GM21576 (cell line): ENCODE results near the gene PKDREJ.
A peak's percentile ranks its signal among the peaks of the same experiment; 100 is the strongest.

Experiments used
- ATAC-seq: cut with Tn5 transposase; IDR thresholded peaks from one replicate; pipeline ENCODE4 v1.9.1; 2021; ENCODE audit warnings: mild to moderate bottlenecking, moderate library complexity; ENCODE audit not compliant: unreplicated experiment

PKDREJ gene

DNA sequence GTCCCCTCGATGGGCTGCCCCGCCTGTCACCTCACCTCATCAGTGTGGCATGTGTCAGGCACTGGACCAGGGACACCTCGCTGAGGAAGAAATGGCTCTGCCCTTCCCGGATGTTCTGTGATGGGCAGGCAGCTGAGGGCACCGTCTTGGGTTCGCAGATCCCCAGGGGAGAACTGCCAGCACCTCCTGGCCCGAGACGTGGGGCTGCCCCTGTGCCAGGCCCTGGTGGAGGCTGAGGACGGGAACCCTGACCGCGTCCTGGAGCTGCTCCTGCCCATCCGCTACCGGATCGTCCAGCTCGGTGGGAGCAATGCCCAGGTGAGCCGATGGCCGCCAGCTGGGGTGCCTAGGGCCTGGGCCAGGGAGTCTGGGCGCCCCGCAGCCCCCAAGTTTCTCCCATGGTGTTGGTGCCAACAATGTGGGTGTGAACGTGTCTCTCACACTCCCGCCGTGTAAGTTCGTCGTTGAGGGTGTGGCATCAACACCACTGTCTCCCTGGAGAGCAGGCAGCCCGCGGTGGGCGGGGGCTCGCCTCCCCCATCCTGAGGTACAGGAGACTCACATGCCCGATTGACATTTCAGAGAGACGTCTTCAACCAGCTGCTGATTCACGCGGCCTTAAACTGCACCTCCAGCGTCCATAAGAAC lies 26.2 kb upstream of the PKDREJ start:
- no peak for ATAC-seq

DNA sequence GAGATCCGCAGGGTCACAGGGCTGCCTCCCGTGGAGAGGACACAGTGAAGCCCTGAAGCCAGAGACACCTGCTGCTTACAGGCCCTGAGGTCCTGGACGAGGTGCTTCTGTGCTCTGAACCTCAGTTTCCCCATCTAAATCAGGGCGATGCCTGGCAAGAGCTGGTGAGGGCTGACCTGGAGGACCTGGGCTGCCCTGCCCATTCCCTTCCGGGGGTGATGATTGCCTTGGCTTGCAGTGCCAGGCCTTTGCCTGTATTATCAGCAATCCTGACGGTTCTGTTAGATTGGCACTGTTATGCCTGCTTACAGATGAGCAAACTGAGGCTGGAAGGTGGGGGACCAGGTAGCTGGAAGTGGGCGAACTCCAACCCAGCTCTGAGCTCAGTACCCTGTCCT lies 25.7 kb upstream of the PKDREJ start:
- no peak for ATAC-seq

DNA sequence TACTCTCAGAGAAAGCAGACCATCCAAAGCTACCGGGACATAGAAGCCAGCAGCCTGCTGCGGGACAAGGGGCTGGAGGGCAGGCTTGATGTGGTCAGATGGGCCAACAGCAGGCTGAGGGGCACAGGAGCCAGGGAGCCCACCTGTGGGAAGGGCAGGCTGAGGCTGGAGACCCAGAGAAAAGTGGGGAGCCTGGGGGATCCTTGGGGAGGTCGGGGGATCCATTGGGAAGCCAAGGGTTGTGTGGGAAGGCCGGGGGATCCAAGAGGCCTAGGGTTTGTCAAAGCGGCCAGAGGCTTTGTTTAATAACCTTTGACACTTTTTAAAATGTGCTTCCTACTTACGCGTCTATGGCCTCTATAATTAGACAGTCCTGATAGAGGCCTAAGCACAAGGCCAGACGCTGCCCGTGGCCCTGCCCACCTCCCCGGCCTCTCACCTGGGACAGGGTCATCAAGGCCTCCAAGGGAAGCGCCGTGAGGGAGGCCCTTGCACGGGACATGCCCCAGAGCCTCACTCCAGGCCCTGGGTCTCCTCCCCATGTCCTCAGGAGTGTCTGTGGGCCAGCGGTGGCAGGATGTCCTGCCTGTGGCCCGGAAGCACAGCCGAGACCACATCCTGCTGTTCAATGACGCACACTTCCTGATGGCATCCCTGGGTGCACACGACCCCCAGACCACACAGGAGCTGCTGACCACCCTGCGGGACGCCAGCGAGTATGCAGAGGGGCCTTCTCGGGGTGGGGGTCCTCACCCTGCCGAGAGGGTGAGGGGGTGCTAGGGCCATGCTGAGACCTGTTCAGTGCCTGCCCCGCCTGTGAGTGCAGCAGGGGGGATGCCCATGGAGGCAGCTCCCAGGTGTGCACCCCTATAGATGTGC lies 25.0 kb upstream of the PKDREJ start:
- ATAC-seq, result peak; percentile 59

DNA sequence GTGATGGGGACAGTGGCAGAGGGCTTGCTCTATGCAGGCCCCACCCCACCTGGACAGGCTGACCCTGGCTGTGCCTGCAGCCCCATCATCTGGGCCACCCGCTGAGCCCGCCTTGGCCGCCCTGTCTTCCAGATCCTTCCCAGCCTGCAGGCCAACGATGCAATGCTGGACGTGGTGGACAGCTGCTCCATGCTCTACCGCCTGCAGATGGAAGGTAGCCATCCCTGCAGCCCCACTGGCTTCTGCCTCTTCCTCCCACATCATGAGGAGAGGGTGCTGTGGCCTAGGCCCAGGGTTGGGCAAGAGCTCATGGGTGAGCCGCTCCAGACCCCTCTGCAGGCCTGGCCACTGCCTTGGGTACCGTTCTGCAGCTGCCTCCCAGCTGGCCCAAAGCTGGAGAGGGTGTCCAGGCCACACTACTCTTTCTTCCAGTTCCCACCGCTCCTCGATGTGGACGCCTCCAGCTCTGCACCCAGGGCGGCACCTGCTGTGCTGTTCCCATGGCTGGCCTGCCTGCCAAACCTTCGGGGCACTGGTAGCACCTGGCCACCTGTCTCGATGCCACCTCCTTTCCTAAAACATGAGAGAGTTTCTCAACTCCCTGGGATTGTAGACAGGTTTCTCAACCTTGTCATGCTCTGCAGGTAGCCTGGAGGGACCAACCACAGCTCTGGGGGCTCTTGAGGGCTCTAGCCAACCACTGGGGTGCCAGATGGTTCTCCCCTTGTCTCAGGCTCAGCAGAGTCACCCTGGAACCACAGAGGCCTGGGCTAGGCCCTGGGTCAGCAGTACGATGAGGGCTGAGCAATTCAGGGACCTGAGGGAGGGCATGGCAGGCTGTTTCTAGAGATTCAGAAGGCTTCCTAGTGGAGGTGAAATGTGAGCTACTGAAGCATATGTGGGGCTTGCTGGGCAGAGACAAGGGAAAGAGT lies 24.1 kb upstream of the PKDREJ start:
- no peak for ATAC-seq

DNA sequence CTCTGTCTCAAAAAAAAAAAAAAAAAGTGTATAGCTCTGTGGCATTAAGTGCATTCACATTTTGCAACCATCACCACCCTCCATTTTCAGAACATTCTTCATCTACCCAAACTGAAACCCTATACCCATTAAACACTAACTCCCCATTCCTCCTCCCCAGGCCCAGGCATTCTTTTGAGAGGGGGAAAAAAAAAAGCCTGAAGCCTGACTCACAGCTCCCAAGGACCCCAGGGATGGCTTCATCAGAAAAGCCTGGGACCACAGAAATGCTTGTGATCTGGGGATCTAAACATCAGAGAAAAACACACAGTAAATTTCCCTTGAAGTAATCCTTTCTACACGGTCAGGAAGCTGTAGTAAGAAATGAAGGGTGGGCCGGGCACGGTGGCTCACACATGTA lies 22.9 kb upstream of the PKDREJ start:
- ATAC-seq, result no peak

DNA sequence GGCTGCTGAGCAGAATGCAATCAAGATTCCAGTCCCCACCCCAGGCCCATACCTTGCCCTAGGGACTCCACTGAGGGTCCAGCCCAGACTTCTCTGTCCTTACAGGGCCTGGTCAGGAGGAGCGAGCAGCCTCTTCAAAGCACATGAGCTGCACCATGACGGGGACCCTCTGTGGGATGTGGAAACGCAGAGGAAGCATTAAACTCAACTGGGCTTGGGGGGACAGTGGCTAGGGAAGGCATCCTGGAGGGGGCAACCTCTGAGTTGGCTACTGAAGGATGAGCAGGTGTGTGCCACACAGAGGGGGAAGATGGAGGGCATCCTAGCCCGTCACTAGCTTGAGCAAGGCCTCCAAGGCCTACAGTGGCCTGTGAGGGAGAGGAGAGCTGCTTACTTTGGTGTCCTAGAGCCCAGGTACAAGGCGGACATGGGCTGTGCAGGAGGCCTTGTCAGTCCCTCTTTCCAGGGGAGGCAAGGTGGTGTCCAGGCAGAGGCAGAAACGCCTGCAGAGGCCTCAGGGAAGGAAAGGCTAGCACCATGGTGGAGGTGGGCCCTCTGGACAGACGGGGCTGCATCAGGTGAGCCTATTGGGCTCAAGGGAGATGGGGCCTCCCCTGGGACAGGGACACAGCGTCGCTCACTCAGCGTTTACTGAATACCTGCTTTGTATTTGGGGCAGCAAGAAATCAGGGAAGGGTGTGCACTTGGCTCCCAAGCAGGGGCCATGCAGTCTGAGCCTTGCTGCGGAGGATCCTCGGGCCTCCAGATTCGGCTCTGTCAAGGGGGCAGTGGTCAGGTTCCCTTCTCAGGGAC lies 18.9 kb upstream of the PKDREJ start:
- no peak for ATAC-seq

DNA sequence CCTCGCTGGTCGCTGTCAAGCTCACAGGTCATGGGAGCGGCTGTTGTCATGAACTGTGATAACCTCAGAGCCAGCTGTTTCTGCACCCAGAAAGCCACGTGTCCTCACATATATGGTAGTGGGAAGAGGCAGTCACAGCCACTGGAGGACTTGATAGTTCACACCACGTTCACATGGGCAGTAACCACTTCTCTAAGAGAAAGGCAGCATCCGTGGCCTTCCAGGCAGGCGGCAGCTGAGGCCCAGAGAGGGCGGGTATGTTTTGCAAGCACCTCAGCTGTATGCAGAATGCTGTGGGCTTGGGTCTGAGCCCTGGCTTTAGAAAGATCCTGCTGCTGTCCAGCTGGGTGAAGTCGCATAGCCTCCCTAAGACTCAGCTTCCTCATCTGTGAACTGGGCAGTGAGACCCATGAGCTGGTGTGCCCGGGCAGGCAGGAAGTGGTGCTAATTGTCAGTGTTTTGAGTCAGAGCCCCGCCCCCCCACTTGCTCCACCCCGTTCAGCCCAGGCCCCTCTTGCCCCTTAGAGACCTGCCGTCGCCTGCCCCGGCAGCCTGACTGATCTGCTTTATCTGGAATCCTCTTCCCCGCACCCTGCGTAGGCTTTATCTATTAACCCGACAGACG lies 18.0 kb upstream of the PKDREJ start:
- no peak for ATAC-seq

DNA sequence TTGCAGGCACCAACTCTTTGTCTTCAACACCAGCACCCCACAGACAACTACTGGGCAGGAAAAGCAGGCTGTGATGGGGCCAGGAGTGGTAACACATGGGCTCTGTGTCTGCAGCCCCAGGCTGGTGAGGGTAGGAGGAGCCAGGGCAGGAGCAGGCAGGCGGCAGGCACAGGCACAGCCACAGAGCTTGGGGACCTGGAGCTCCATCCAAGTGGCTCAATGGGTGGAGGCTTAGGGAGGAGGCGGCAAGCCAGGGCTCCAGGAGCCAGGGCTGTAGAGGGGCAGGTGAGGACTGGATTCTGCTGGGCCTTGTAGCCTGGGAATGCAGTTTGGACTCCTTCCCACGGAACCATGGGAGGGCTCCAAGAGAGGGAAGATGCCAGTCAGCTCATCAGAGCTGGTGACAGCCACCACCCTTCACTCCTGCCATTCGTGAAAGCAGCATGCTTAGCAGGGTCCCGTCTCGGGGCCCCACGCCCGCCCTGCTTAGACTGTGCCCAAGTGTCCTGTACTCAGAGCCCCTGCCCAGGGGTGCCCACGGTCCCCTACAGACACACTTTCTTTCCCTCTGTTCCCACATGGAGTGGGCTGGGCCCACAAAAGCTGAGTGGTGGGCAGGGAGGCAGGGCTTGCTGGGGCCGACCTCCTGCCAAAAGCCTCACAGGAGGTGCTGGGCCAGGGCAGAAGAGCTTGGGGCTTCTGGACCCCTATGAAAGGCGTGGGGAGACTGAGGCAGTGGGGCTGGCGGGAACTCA lies 17.1 kb upstream of the PKDREJ start:
- no peak for ATAC-seq

DNA sequence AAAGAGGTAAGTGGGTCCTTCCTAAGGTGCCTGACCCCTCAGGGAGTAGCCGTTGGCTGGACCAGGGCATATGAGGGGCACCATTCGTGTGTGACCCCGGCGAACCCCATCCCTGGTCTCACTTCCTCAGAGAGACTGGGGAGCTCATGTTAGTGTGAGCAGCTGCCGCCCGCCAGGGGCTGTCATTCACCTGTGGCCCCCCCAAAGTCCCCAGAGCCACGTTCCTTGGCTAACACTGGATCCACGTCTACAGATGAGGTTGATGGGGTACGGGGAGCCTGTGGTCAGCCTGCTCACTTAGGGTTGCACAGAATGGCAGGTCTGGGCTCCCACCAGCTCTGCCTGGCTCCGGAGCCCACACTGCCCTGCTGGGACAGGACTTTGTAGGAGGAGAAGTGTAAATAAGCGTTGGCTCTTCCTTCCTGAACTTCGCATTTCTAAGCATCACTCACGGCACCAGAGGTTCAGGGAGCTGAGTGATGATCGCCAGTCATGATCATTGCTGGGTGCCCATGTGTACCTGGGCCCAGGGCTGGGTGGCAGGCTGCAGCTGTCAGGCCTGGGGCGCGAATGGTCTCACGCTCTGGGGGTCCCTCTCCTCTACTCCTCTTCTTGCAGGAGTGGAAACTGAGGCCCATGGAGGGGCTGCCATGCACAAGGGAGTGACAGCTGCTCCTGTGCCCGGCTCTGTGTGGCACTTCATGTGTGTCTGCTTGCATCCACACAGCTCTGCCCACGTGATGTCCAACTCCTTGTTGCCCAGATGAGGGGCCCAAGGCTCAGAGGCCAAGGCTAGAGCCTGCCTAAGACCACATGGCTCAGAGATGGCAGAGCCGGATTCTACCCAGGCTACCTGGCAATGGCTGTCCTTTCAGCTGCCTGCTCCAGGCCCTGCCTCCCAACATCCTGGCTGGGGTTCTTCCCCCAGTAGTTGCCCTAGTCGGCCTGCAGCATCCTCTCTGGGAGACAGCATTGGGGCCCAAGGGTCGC lies 15.8 kb upstream of the PKDREJ start:
- ATAC-seq, result no peak

DNA sequence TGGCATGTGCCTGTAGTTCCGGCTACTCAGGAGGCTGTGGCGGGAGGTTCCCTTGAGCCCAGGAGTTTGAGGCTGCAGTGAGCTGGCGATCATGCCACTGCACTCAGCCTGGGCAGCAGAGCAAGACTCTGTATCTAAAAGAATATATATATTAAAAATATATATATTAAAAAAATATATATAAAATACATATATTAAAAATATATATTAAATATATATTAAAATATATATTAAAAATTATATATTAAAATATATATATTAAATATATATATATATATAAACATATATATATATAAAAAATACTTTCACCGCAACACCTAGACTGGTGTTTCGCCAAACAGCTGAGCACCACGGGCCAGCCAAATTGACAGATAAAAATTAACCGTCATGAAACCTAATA lies 13.4 kb upstream of the PKDREJ start:
- ATAC-seq, result no peak

DNA sequence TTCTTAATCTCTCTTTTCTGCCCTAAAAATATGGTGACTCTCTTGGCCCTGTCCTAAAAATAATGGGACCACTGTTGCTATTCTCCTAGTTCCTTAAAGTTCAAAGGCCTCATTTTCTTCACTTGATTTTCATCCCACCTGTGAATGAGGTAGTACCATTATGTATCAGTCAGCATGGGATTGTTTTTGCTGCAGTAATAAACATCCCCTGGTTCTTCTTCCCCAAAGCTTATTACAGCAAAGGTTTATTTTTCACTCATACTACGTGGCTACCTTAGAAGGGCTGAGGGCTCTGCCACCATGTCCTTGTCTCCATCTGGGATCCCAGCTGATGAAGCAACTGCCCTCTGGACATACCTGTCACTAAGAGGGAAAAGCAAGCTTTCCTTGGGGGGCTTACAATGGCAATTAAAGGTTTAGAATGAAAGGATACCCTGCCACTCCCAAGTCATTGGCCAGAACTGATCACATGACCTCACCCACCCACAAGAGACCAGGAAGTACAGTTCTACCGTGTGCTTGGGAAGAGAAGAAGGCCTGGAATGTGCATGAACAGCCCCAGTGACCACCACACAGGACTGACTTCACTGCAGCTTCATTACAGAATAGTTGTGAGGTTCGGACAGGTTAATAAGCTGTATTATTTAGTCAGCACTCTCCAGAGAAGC lies 12.4 kb upstream of the PKDREJ start:
- ATAC-seq, result no peak

DNA sequence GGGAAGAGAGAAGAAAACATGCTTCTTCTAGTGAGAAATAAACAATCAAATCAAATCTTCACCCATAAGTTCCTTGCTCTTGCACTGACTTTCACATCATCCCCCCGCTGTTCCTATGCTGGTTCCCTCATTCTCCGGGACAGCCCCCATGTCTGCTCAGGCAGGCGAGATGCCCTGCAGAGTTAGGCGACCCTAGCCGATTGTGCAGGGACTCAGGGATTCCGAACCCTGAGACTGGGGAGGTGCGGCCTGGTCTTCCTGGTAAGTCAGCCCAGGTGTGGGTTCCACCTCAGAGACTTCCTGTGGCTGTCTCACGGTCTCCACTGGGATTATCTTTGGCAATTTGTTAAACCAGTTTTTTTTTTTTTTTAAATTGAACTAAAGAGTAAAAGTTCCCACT lies 11.2 kb upstream of the PKDREJ start:
- ATAC-seq, result no peak

DNA sequence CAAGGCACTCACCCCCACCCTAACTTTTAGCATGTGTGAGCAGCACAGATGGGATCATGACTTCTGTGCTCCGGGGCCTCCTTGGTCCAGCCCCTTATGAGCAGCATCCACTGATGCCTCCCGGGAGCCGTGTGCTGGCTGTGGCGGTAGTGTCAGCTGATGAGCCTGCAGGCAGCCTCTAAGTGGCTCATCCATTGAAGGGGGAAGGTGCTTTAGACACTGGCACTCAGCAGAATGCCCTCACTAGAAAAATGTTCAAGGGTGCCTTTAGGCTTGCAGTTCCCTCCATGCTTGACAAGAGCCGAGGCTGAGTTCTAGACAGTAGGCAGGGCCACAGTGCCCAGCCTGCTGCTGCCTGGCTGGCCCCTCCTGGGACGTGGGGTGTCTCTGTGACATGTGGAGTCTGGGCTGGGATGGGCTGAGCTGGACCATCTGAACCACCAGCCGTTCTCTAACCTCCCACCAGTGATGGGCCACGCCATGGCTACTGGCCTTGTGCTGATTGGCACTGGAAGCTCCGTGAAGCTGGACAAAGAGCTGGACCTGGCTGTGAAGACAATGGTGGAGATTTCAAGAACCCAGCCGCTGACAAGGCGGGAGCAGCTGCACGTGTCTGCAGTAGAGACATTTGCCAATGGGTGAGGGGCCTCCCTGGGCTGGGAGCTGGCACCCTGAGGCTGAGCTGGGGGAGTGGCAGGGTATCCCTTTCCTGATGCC lies 10.4 kb upstream of the PKDREJ start:
- no peak for ATAC-seq

DNA sequence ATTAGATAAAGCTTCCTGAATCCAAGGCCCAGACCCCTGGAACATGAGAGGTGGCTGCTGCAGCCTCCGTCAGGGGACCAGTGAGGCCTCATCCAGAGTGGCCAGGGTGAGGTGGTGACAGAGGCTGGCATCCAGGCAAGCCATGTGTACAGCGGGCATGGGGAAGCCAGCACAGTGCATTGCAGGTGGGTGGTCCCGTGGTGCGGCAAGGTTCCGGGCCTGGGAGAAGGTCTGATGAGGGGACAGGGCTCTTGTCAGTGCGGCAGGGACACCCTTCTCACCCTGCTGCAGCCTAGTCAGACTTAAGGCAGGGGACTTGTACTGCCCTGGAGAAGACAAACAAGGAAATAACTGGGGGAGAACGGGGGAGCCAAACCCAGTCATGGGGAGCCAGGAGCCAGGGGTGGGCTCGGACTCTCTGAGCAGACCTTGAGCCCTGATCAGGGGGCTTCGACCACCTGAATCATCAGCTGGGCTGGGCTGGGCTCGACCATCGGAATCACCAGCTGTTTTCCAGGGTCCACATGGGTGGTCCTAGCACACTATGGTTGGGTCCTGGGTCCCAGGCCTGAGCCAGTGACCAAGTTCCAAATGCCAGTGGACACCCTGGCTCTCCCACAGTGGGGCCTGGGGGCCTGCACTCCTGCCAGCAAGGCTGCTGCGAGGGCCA lies 9.8 kb upstream of the PKDREJ start:
- ATAC-seq, result no peak

DNA sequence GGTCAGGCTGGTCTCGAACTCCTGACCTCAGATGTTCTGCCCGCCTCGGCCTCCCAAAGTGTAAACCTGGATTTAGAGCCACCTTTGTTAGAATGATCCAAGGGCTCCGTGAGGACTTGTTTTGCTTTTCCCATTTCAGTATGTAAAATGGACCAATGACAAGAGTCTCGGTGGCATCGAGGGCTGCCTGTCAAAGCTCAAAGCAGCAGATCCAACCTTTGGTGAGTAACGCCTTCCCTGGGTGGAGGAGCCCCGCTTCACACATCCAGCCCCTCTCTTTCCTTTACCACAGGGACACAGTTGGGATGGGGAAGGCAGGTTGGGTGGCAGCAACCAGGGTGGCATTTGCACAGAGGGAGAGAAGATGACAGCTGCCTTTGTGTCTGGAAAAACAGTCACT lies 9.1 kb upstream of the PKDREJ start:
- no peak for ATAC-seq

DNA sequence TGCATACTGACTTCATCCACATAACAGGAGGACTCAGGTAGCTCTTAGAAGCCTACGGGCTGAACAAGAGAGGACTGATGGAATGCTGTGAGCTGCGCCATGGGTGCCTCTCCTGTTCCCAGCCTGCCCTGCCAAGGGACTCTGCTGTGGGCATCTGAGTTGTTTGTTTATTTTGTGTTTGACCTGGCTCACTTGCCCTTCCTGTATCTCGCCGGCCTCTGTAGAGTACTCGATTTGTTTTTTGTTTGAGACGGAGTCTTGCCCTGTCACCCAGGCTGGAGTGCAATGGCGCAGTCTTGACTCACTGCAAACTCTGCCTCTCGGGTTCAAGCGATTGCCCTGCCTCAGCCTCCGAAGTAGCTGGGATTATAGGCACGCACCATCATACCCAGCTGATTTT lies 6.4 kb upstream of the PKDREJ start:
- ATAC-seq, result no peak
